KG1 (cell line): Measurements from ENCODE around the gene TBC1D28.
"Not testable (repeated sequence)": the region's sequence is repeated elsewhere in the genome, so short reads cannot be mapped to it uniquely, and the experiment has no call there.

Experiments used
- DNase-seq: peaks from one replicate; lab custom pipeline; 2025; lab: John Stamatoyannopoulos, UW

The TBC1D28 gene

DNA sequence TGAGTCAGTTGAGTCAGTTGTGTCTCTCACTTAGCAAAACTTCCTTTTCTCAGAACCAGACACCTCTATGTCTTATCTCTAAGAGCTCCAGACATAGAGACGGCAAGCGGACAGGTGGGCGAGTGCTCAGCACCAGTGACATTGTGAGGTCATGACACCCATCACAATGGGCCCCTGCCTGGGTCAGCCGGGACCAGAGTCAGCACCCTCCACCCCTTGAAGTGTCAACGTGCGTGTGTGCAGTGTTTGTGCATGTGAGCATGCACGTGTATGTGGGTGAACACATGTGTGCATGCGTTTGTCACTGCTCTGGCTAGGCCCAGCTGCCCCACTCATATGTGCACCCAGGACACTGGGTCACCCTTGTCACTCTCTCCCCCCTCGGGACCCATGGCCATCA, at the start of gene TBC1D28:
TBC1D28 (minus strand) TSS at position 101 of the 400 bp plus-strand sequence. CDS start 3,039 bp downstream, outside the sequence.
- DNase-seq = not testable (repeated sequence)

DNA sequence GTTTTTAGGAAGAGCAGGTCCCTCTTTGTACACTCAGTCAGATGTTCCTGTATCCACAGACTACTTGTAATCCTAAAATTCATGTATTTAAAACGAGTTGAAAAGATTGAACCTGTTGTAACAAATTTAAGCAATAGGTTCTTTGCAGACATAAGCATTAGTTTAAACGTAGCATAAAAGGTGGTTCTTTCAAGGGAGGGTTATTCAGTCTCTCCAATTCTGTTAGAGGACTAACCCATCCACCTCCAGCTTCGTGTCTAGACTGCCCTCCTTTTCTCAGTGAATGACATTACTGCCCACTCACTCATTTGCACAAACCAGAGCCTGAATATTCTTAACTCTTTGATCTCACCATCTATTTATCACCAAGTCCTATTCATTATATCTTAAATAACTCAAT, 38.5 kb upstream of the TBC1D28 start:
- not testable (repeated sequence) for DNase-seq

DNA sequence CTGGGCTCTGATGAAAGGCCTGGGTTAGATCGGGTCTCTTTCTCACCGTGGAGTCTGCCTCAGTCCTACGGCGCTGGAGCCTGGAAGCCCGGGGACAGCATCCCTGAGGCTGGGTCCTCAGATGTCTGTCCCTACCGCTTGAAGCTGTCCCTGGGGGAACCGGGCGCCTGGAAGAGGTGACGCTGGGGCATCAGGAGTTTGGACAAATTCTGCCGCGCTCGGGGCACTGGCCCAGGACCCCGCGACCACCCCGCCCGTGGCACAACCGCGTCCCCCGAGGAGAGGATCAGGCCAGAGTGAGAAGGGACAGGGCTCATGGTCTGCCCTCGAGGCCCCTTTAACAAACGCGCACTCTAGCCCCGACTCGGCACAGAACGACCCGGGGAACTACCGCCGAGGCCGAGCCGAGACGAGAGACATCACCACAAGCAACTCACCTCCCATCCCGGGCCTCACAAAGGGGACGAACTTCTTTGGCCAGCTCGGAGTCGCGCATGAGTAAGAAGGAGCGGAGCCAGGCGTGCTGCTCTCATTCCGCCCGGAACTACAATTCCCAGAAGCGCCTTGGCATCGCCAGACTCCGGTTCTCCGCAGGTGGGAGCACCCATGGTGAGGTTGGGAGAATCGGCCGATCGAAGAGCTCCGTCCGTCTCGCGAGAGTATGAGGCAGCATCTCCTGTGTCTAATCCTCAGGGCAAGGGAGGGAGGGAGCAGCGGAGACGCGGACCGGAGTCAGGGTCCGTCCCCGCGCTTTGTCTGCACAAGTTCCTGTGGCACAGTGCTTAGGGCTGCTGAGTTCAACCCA, 37.8 kb upstream of the TBC1D28 start, which contains the start of gene FOXO3B:
FOXO3B (minus strand) TSS at position 548 of the 805 bp plus-strand sequence. CDS start 663 bp downstream, outside the sequence.
- DNase-seq = peak; percentile 0

DNA sequence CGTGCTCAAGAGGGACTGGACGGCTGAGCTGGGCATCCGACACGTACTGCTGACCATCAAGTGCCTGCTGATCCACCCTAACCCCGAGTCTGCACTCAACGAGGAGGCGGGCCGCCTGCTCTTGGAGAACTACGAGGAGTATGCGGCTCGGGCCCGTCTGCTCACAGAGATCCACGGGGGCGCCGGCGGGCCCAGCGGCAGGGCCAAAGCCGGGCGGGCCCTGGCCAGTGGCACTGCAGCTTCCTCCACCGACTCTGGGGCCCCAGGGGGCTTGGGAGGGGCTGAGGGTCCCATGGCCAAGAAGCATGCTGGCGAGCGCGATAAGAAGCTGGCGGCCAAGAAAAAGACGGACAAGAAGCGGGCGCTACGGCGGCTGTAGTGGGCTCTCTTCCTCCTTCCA, 33.2 kb upstream of the TBC1D28 start:
- not testable (repeated sequence) for DNase-seq

DNA sequence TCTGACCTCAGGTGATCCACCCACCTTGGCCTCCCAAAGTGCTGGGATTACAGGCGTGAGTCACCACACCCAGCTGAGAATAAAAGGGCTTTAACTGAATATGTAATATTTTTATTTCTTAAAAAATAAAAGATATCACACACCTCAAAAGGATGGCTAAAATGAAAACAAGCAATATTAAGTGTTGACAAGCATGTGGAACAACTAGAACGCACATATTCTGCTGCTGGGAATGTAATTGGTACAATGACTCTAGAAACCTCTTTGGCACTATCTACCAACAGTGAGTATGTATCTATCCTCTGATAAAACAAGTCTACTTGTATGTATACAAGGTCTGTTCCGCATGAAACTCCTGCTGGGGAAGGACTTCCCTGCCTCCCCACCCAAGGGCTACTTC, 32.7 kb upstream of the TBC1D28 start:
- DNase-seq = not testable (repeated sequence)

DNA sequence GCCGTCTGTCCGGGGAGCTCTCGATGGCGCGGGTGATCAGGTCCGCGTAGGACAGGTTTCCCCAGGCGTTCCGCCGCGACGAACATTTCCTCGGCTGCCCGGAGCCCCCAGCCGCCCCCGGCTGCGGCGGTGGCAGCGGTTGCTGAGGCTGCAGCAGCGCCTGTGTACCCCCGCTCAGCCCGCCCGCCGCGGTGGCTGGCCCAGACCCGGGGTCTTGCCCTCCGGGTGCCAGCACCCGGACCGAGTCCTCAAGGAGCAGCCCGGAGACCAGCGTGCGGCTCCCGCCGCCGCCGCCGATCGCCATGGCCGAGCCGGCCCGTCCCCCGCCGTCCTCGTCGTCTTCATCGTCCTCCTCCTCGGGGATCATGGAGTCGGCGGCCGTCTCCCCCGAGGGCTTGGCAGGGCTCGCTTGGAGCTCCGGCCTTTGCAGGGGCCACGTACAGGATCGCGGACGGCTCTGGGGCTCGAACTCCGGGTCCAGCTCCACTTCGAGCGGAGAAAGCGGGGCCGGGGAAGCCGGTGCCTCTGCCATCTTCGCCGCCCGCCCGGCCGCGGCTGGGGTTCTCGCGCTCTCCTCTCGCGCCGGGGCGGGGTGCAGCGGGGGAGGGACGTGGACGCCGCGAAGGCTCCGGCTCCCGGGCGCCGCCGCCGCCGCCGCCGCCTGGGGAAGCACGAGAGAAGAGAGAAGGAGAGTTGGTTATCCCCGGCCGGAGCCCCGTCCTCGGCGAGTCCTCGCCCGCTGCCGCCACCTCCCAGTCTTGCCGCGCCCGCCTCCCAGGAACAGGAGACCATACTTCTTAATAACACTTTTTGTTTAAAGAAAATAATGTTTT, 28.4 kb upstream of the TBC1D28 start:
- not testable (repeated sequence) for DNase-seq

DNA sequence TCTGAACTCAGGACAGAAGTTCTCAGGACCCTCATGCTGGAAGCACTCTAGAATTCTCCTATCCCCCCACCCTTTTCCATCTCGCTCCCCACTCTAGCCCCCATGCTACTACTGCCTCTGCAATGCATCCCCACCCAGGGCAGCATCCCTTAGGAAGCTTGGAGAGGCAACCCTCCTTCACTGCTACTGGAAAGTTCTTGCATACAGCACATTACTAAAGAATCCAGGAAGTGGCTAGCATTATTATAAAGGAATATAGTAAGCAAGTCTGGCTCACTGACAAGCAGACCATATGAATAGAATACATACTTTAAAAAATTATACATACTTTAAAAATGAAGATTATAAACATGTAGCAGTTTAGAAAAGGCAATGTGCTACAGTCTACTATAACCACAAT, 24.4 kb upstream of the TBC1D28 start:
- DNase-seq = not testable (repeated sequence)

DNA sequence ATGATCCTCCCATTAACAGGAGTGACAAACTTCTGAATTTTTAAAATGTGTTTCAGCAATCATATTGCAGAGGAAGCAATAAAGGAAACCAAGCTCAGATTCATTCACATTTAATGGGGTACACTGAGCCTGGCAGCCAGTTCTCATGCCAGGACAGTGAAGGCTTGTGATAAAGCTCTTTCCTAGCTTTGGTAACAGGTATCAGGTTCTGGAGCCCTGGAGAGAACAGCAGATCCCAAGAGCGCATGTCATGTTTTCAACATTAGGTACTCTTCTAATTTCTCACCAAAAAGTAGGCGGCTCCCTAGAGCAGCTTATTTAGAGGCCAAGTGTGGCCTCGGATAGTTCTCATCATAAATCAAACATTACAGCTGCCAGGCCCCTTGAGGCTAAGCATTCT, 23.3 kb upstream of the TBC1D28 start:
- not testable (repeated sequence) for DNase-seq

DNA sequence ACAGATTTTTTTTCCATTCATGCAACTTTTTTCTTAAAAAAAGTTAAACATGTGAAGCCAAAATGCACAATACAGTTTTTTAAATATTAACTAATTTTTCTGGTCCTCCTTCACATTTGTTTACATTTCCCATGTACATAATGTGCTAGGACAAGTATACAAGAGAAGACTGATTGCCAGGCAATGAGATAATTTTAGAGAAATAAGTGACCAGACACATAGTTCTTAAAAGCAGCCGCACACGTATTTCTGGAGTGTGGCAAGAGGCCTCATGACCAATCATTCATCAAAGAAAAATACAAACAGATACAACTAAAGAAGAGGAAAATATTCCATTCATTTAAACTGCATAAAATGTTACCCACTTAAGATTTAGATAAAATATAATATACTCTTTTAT, 22.1 kb upstream of the TBC1D28 start:
- not testable (repeated sequence) for DNase-seq

DNA sequence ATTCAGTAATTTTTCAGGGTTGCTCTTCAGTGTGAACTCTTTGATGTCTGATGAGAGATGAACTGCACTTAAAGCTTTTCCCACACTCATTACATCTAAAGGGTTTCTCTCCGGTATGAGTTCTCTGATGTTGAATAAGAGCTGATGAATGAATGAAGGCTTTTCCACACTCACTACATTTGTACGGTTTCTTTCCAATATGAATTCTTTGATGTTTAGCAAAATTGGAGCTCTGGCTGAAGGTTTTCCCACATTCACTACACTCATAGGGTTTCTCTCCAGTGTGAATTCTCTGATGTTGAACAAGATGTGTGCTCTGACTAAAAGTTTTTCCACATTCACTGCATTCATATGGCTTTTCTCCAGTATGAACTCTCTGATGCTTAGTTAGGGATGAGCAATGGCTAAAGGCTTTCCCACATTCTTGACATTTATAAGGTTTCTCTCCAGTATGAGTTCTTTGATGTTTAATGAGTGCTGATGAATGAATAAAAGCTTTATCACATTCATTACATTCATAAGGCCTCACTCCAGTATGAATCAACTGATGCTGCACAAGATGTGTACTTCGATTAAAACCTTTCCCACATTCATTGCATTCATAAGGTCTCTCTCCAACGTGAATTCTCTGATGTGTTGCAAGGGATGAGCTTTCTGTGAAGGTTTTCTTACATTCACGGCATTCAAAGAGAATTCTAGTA, 17.9 kb upstream of the TBC1D28 start:
- not testable (repeated sequence) for DNase-seq

DNA sequence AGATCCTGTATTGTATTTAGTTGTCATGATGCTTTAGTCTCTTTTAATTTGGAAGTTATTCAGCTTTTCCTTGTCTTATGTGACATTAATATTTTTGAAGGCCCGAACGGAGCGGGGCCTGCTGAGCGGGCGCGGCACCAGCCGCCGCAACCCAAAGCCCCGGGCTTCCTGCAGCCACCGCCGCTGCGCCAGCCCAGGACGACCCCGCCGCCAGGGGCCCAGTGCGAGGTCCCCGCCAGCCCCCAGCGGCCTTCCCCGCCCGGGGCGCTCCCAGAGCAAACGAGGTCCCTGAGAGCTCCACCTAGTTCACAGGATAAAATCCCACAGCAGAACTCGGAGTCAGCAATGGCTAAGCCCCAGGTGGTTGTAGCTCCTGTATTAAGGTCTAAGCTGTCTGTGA, 5.9 kb upstream of the TBC1D28 start:
- not testable (repeated sequence) for DNase-seq

DNA sequence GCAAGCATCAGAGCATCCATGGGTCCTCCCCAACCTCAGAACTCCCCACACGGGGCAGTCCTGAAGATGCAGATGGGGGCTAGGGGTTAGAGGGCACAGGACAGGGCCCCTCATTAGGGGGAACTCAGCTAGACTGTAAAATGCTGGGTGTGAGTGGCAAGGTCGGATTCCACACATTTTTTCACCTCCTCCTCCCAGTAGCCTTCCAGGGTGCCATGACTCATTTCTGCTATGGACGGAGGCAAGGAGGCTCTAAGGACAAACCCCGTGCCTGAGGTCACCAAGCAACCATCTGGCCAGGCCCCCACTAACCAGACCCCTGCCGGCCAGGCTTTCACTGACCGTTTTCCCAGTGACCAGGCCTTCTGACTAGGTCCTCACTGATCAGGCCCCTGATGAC, 1.1 kb downstream of the TBC1D28 start:
- not testable (repeated sequence) for DNase-seq

DNA sequence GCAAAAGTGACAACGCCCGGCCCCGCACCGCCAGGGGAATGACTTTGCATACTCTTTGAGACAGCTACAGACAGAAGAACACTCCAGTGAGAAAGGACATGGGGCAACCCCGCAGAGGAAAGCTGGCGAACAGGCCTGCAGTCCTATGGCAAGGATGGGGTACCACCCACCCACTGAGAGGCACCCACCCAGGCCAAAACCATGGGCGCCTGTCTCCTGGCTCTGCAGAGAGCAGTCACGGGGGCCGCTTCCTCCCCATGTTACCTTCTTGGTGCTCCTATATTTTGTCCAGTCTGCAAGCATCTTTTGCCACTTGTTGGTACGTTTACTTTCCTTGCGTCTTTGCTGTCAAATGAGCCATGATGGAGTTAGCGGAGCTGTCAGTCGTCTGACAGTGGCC, 5.8 kb downstream of the TBC1D28 start:
- DNase-seq = not testable (repeated sequence)

DNA sequence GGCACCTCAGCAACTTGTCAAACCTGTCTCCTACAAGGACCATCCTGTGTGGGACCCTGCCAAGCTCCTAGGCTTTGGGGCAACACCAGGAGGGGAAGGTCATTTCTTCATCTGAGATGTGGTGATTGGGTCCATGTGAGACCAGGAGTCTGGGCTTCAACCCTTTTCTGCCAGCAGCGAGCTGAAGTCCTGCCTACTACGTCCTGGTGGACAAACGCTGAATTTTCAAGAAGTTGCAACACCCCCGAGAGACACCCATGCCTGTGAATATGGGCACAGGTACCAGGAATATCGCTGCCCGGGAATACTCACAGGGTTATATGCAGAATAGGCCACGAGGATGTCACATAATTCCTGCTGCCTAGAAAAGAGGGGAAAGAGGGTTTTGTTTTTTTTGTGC, 8.0 kb downstream of the TBC1D28 start:
- DNase-seq = not testable (repeated sequence)

DNA sequence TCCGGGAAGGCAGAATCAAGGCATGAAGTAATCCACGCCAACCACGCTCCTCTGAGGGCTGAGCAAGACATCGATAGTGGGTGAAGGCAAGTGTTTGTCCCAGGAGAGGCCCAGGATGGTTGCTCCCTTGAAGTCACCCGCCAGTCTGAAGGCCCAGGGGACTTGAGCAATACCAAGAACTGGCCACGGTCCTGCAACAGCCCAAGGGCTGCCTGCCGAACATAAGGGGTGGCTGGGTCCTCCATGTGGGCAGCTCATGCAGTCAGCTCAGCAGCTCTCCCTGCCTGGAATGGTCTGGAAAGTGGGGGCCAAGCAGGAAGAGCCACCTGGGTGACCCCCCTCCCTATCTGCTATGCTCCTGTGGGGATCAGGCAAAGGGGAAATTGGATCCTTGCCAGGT, 8.4 kb downstream of the TBC1D28 start:
- DNase-seq = not testable (repeated sequence)

DNA sequence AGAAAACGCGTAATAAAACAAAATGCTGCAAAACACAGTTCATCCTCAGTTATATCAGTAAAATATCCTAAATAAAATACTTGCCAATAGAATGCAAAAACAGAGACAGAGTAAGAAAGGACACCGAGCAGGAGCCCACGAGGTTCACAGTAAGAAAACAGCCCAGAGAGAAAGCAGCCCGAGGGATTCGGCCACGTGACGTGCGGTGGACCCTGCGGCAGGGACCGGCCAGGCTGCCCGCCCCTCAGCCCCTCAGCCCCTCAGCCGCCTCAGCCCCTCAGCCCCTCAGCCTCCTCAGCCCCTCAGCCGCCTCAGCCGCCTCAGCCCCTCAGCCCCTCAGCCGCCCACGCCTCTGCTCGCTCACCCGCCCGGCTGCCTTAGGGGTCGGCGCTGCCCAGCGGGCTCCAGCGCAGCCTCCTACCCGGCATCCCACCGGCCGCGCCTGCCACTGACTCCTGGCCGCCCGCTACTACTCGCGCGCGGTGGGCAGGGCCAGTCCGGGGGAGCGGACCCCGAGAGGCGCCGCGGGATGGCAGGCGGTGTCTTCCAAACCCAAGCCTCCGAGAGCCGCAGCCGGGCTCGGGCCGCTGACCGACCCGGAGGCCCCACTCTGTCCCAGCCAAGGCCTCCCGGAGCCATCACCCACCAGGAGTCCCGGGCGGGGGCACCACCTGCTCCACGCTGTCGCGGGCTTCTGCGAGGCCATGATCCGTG, 9.5 kb downstream of the TBC1D28 start:
- not testable (repeated sequence) for DNase-seq

DNA sequence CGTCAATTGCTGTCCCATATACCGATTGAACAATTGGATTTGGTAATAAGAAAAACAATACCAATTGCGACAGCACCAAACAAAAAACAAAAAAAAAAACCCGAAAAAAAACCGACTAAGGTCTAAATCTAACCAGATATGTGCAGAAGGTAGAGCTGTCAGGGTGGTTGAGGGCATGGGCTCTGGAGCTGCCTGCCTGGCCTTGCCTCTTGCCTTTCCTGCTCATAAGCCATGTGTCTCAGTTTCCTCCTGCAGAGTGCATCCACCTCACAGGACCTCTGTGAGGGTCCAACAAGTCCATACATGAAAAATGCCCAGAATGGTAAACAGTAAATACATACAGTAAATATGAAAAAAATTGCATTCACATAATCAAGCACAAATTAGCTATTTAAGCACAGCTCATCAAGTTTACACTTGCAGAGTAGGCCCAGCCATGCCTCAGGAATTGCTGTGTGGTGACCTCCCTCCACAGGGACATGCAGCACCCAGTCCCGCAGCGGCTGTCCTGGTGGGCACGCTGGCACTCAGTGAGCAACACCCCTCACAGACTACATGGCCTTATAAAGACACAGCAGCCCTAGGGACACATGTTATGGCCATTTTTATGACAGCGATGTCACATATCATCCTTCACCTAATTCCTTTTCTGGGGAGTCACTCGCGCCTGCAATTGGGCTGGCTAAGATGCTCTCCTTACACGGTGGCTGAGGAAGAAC, 17.9 kb downstream of the TBC1D28 start:
- no peak for DNase-seq

DNA sequence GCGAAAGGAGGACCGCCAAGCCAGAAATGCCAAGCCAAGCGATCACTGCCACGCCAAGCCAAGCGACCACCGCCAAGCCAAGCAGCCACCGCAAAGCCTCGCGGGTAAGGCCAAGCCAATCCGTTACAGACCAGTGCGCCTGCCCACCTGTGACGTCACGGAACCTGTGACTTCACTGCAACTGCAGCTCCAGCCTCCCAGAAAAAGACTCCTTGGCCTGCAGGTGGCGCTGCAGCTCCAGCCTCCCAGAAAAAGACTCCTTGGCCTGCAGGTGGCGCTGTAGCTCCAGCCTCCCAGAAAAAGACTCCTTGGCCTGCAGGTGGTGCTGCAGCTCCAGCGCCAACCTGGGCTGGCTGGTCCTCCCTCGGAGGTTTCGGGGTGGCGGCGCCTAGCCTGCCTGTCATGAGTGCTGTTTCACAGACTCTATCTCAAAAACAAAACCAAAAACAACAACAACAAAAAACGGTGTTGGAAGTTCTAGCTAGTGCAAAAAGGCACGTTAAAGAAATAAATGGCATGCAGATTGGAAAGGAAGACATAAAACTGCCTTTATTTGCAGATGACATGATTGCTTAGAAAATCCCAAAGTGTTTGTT, 18.6 kb downstream of the TBC1D28 start:
- DNase-seq = peak; percentile 0

DNA sequence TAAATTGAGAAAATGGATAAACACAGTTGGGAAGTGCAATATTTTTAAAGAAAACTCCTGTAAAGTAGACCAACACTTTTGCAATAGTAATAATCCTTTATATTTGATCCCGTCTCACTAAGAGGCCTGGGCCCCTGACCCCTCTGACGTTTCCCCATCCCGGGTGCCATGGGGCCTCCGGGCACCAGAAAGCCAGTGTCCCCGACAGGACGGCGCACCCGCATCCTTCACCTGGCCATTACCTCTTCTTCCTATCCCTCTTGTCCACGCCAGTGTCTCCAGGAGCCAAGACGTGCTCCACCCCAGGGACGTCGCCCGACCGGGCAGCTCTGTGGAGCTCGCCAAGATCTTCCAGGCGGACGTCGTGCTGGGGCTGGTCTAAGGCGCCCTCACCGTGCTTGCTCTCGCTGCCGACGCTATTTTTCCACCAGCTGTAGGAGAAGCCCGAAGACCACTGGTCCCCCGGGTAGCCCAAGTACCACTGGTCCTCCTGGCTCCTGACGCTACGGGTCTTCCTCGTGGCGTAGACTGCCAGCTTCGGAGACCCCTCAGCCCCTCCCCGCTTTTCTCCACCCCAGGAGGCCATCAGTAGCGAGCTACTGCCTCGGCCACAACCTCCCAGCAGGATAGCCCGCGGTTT, 19.2 kb downstream of the TBC1D28 start:
- not testable (repeated sequence) for DNase-seq

DNA sequence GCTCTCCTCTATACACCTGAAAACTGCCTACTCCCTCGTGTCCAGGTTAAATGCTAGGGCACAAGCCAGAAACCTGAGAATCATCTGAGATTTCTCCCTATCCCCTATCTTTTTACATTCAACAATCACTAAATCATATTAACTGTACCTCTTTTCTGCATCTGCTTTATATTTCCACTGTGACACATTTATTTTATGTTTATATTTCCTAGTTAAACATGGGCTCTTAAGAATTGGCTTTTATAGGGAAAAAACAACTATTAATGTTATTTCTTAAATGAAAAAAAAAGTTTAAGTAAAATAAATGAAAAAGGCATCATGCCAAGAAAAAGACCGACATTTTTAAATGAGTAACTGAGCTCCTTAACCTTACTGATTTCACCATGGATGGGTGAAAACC, 26.6 kb downstream of the TBC1D28 start:
- DNase-seq = not testable (repeated sequence)
